ENCODE data around the gene DRAXIN. TPM values are rescaled to one million over a fixed set of nuclear protein-coding genes. Genes with fewer than 3 reads are reported as not detected.

The DRAXIN gene
- total and polyA plus RNA-seq, 11 donors = 0.03 to 0.29 (median 0.10) TPM; not detected in 4

DNA sequence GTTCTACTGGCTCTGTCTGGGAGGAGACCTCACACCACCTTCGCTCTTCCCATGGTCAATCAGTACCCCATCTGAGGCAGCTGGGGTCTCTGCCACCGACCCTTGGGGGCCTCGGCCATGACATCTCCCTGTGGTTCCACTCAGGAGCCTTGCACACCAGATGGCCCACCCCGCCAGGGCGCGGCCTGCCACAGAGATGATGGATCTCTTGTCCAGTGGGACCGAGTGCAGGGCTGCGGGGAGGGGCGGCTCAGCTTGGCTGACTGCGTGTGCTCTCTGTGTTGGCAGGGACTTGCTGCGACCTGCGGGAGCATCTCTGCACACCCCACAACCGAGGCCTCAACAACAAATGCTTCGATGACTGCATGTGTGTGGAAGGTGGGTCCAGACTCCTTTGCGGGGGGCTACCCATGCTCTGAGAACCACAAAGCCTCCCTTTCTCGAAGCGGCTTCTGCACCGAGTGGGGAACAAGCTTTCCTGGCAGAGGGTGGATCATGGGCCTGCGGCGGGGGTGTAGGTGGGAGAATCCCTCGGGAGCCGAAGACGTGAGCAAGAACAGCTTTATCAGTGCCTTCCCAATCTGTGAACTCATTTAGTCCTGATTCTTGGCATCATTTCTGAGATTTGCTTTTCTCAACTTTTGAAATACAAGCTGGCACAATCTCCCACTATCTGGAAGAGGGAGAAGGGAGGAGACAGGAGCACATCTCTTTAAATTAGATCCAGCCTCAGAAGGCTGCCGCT, 23.5 kb downstream of the DRAXIN start:
- no peak for TF ChIP-seq CTCF (IDR thresholded peaks at IDR 0.05)
- TF ChIP-seq POLR2A (IDR thresholded peaks at IDR 0.05) = no peak
- Histone ChIP-seq H3K27ac (no peak overlapping the region), H3K36me3 (no peaks in the 10 kb centered on the region), H3K27me3 (peaks cover 0 to 19% (median 0%) of the 10 kb centered on the region in 9 donors), H3K4me3 (no peak overlapping the region), H3K9me3 (no peaks in the 10 kb centered on the region), H3K4me1 (peaks cover 0 to 12% (median 7%) of the 10 kb centered on the region in 12 donors)
- ATAC-seq = no peak
- intact Hi-C loops (cut with DNase I) = loop anchor here in 4 of 10 donors (5.0 kb wide), 3 partner anchors 33 to 63 kb away; partner anchors contain the start of genes FBXO2 (in 3 of the 4), FBXO44 (in 3 of the 4), FBXO6 (in 1 of the 4) and MAD2L2 (in 1 of the 4)
- 68 to 78% (median 70%) methylated on average over 24 of the region's 24 CpGs for WGBS, 4 donors
- no peak for DNase-seq

GRCh38 chr1:11719313-11720032, 28.0 kb downstream of the DRAXIN start:
- no peaks in the 10 kb centered on the region for H3K9me3 ChIP-seq
- DNase-seq = peak; percentile 73 to 90 (median 82)
- TF ChIP-seq POLR2A (IDR thresholded peaks at IDR 0.05) (no peak), CTCF (IDR thresholded peaks at IDR 0.05) (peak; percentile 90 to 99 (median 97))
- intact Hi-C loops (cut with DNase I) = loop anchor here (1.0 to 10.0 kb wide), 10 partner anchors 37 to 675 kb away; partner anchors contain the start of genes FBXO2 (in 4 of the 10), FBXO44 (in 4 of the 10), FBXO6 (in 4 of the 10) and MAD2L2 (in 1 of the 10)
- peak; percentile 53 to 87 (median 84) for ATAC-seq
- 9 to 21% (median 15%) methylated on average over 24 to 44 of the region's 44 CpGs for WGBS, 4 donors
- H3K36me3 ChIP-seq = no peaks in the 10 kb centered on the region
- H3K27ac ChIP-seq = peak overlapping the region in 4 of 12 donors; percentile 7 to 87 (median 36)
- peaks cover 0 to 11% (median 0%) of the 10 kb centered on the region in 9 donors for H3K27me3 ChIP-seq
- H3K4me3 ChIP-seq = peak overlapping the region in 11 of 12 donors; percentile 14 to 59 (median 44)
- H3K4me1 ChIP-seq = peaks cover 0 to 13% (median 9%) of the 10 kb centered on the region in 12 donors

GRCh38 chr1:11720033-11720376, 28.5 kb downstream of the DRAXIN start:
- no peak for TF ChIP-seq POLR2A (IDR thresholded peaks at IDR 0.05)
- TF ChIP-seq CTCF (IDR thresholded peaks at IDR 0.05) = peak in 2 of 12 donors; percentile 5 to 27
- DNase-seq = no peak
- Histone ChIP-seq H3K4me3 (peak overlapping the region in 5 of 12 donors; percentile 42 to 59 (median 50)), H3K4me1 (peaks cover 0 to 17% (median 9%) of the 10 kb centered on the region in 12 donors), H3K36me3 (no peaks in the 10 kb centered on the region), H3K27me3 (peaks cover 0 to 7% (median 0%) of the 10 kb centered on the region in 9 donors), H3K9me3 (no peaks in the 10 kb centered on the region), H3K27ac (no peak overlapping the region)
- ATAC-seq = no peak
- 72 to 77% (median 74%) methylated on average over 12 of the region's 12 CpGs for WGBS, 4 donors
- intact Hi-C loops (cut with DNase I) = loop anchor here in 4 of 10 donors (1.0 to 10.0 kb wide), 4 partner anchors 56 to 675 kb away; partner anchors contain the start of genes FBXO6 (in 3 of the 4) and MASP2 (in 1 of the 4)

All from heart left ventricle (tissue), 16 donors.